Neural progenitor cell (in vitro differentiated cells): ENCODE measurements around the gene VN1R5. TPM values are rescaled to one million over a fixed set of nuclear protein-coding genes. Genes with fewer than 3 reads are reported as not detected.

ENCODE experiments used
- DNase-seq: peaks from one replicate; pipeline ENCODE4 v3.0.0-alpha.2; 2016; ENCODE audit warnings: low spot score
- H2AFZ ChIP-seq: fragments of 200-600 bp; sonication (generic); replicated peaks from 2 replicates; pipeline ENCODE4 v1.6.1; 2016; ENCODE audit warnings: antibody characterized with exemption
- H3F3A ChIP-seq: fragments of 200-600 bp; sonication (generic); 2 replicates; pipeline ENCODE4 v1.6.1; 2016; ENCODE audit warnings: antibody characterized with exemption, low read depth
- H3K27ac ChIP-seq: fragments of 200-600 bp; sonication (generic); 2 replicates; pipeline ENCODE4 v1.5.1; 2016; ENCODE audit warnings: mild to moderate bottlenecking
- H3K27me3 ChIP-seq: fragments of 200-600 bp; sonication (generic); 2 replicates; pipeline ENCODE4 v1.6.1; 2016; ENCODE audit warnings: mild to moderate bottlenecking, moderate library complexity
- H3K36me3 ChIP-seq: fragments of 200-600 bp; sonication (generic); 2 replicates; pipeline ENCODE4 v1.5.1; 2016
- H3K4me1 ChIP-seq: fragments of 200-600 bp; sonication (generic); 2 replicates; pipeline ENCODE4 v1.6.1; 2016; ENCODE audit warnings: mixed run types
- H3K4me2 ChIP-seq: fragments of 200-600 bp; sonication (generic); 2 replicates; pipeline ENCODE4 v1.6.1; 2016
- H3K4me3 ChIP-seq: fragments of 200-600 bp; sonication (generic); 2 replicates; pipeline ENCODE4 v1.5.1; 2016
- H3K79me2 ChIP-seq: fragments of 200-600 bp; sonication (generic); 2 replicates; pipeline ENCODE4 v1.6.1; 2016; ENCODE audit warnings: low read depth
- H3K9ac ChIP-seq: fragments of 200-600 bp; sonication (generic); 2 replicates; pipeline ENCODE4 v1.6.1; 2016
- H3K9me3 ChIP-seq: fragments of 200-600 bp; sonication (generic); 2 replicates; pipeline ENCODE4 v1.5.1; 2016; ENCODE audit warnings: low read depth
- H4K20me1 ChIP-seq: fragments of 200-600 bp; sonication (generic); 2 replicates; pipeline ENCODE4 v1.6.1; 2016; ENCODE audit warnings: low read depth
- H3K27ac Mint-ChIP-seq: 3 replicates; pipeline ENCODE4 v1.8.0; 2021; ENCODE audit warnings: mixed read lengths
- H3K27me3 Mint-ChIP-seq: 2 replicates; pipeline ENCODE4 v1.8.0; 2022; ENCODE audit warnings: low read depth, mild to moderate bottlenecking, inconsistent platforms, moderate library complexity, mixed read lengths; ENCODE audit not compliant: insufficient read depth
- H3K36me3 Mint-ChIP-seq: 3 replicates; pipeline ENCODE4 v1.8.0; 2021; ENCODE audit warnings: mixed read lengths
- H3K4me1 Mint-ChIP-seq: 3 replicates; pipeline ENCODE4 v1.8.0; 2021; ENCODE audit warnings: mixed read lengths
- H3K4me3 Mint-ChIP-seq: 3 replicates; pipeline ENCODE4 v1.8.0; 2021; ENCODE audit warnings: mild to moderate bottlenecking, moderate library complexity, mixed read lengths
- H3K9me3 Mint-ChIP-seq: 3 replicates; pipeline ENCODE4 v1.8.0; 2020; ENCODE audit warnings: mixed read lengths
- CTCF ChIP-seq: fragments of 200-600 bp; sonication (generic); IDR thresholded peaks from 2 replicates; pipeline ENCODE4 v1.5.1; 2017; ENCODE audit warnings: antibody characterized with exemption, mild to moderate bottlenecking
- EZH2 ChIP-seq: fragments of 200-600 bp; sonication (generic); IDR thresholded peaks from 2 replicates; pipeline ENCODE4 v1.6.1; 2017; ENCODE audit warnings: antibody characterized with exemption, mild to moderate bottlenecking, moderate library complexity
- EZH2phosphoT487 ChIP-seq: fragments of 200-600 bp; sonication (generic); IDR thresholded peaks from 2 replicates; pipeline ENCODE4 v1.6.1; 2017; ENCODE audit warnings: antibody characterized with exemption
- total RNA-seq: library from RNA; depleted of rRNA; stranded (reverse); fragments of >200 nt; gene quantifications from 2 replicates; pipeline ENCODE4 v1.2.3, GENCODE V29; 2015; ENCODE audit warnings: low replicate concordance

The VN1R5 gene
- total RNA-seq, 1 donor from 2014 or later = not detected

- Histone ChIP-seq H2AFZ (no peak overlapping the region), H3K27ac (no peak overlapping the region), H3K9ac (no peak overlapping the region), H3K36me3 (no peaks in the 10 kb centered on the region), H3K4me2 (no peak overlapping the region), H3K9me3 (peaks cover 6% of the 10 kb centered on the region), H3K27me3 (no peaks in the 10 kb centered on the region), H3F3A (no peaks in the 10 kb centered on the region), H4K20me1 (no peaks in the 10 kb centered on the region), H3K4me1 (no peaks in the 10 kb centered on the region), H3K79me2 (no peaks in the 10 kb centered on the region), H3K4me3 (no peak overlapping the region)
- TF ChIP-seq CTCF (no peak), EZH2 (no peak), EZH2phosphoT487 (no peak)
- peaks cover 2% of the 10 kb centered on the region for H3K27me3 Mint-ChIP-seq
- H3K36me3 Mint-ChIP-seq = peaks cover 3% of the 10 kb centered on the region
- DNase-seq = no peak
- no peak overlapping the region for H3K4me3 Mint-ChIP-seq
- no peak overlapping the region for H3K27ac Mint-ChIP-seq
- peaks cover 12% of the 10 kb centered on the region for H3K9me3 Mint-ChIP-seq
- H3K4me1 Mint-ChIP-seq = no peaks in the 10 kb centered on the region
These were observed 17.1 kb downstream of the VN1R5 start for GRCh38 chr1:247273013-247273412.

- peaks cover 3% of the 10 kb centered on the region for H3K36me3 Mint-ChIP-seq
- Histone ChIP-seq H3K4me2 (no peak overlapping the region), H3K4me3 (no peak overlapping the region), H3K9me3 (peaks cover 6% of the 10 kb centered on the region), H4K20me1 (no peaks in the 10 kb centered on the region), H3K79me2 (no peaks in the 10 kb centered on the region), H3K9ac (no peak overlapping the region), H3K36me3 (no peaks in the 10 kb centered on the region), H3K27me3 (no peaks in the 10 kb centered on the region), H3F3A (no peaks in the 10 kb centered on the region), H3K27ac (no peak overlapping the region), H2AFZ (no peak overlapping the region), H3K4me1 (no peaks in the 10 kb centered on the region)
- peaks cover 12% of the 10 kb centered on the region for H3K9me3 Mint-ChIP-seq
- no peak overlapping the region for H3K27ac Mint-ChIP-seq
- no peaks in the 10 kb centered on the region for H3K4me1 Mint-ChIP-seq
- H3K4me3 Mint-ChIP-seq = no peak overlapping the region
- no peak for DNase-seq
- TF ChIP-seq CTCF (no peak), EZH2phosphoT487 (no peak), EZH2 (no peak)
- H3K27me3 Mint-ChIP-seq = peaks cover 2% of the 10 kb centered on the region
These were observed 18.9 kb downstream of the VN1R5 start for GRCh38 chr1:247274605-247275256.

- Histone ChIP-seq H3K27ac (no peak overlapping the region), H3K36me3 (no peaks in the 10 kb centered on the region), H3K4me2 (no peak overlapping the region), H3K79me2 (no peaks in the 10 kb centered on the region), H4K20me1 (no peaks in the 10 kb centered on the region), H2AFZ (no peak overlapping the region), H3K4me3 (no peak overlapping the region), H3K27me3 (no peaks in the 10 kb centered on the region), H3K4me1 (no peaks in the 10 kb centered on the region), H3F3A (no peaks in the 10 kb centered on the region), H3K9ac (no peak overlapping the region), H3K9me3 (no peaks in the 10 kb centered on the region)
- Mint-ChIP-seq H3K27ac (no peak overlapping the region), H3K36me3 (no peaks in the 10 kb centered on the region), H3K4me1 (no peaks in the 10 kb centered on the region), H3K9me3 (peaks cover 4% of the 10 kb centered on the region), H3K27me3 (no peaks in the 10 kb centered on the region), H3K4me3 (no peak overlapping the region)
- TF ChIP-seq CTCF = no peak
- no peak for TF ChIP-seq EZH2
- TF ChIP-seq EZH2phosphoT487 = no peak
- no peak for DNase-seq
These were observed 21.3 kb downstream of the VN1R5 start for GRCh38 chr1:247277191-247277590.
